ENCODE measurements around the gene CSF3R. TPM values are rescaled to one million over a fixed set of nuclear protein-coding genes. Genes with fewer than 3 reads are reported as not detected.

The CSF3R gene
- total and polyA plus RNA-seq, 2 of the 4 experiments (the other 2 are of a cell fraction) = not detected

- no peak overlapping the region for H2BK5ac ChIP-seq (ENCODE audit: low read depth, low read length, poor library complexity, severe bottlenecking)
- no peak overlapping the region for H3K56ac ChIP-seq (ENCODE audit: extremely low read depth, insufficient read depth, low read length)
- in situ Hi-C loops (cut with MboI; ENCODE audit: low sequenced_read_pairs) = no loop called here
- ChIA-PET POLR2A (ENCODE audit: unreplicated experiment) (no interaction called here), CTCF (no interaction called here)
- H3K4me2 ChIP-seq (ENCODE audit: low read depth, low read length) = no peak overlapping the region
- ATAC-seq (ENCODE audit: low read depth) = no peak
- dilution Hi-C loops (cut with HindIII; ENCODE audit: low sequenced_read_pairs, unreplicated experiment) = no loop called here
- H3K79me1 ChIP-seq (ENCODE audit: low read depth in 1 of 2, low read length in 2 of 2) = no peaks in the 10 kb centered on the region
- no peak overlapping the region for H2AFZ ChIP-seq (replicated peaks; ENCODE audit: low read length, poor library complexity)
- H4K91ac ChIP-seq (ENCODE audit: insufficient read depth, low read depth, low read length) = no peak overlapping the region
- intact Hi-C loops (cut with micrococcal nuclease) = no loop called here
- H4K5ac ChIP-seq (ENCODE audit: low read depth, low read length) = no peak overlapping the region
- H3K23ac ChIP-seq (ENCODE audit: low read depth, low read length) = no peak overlapping the region
- DNase-seq = no peak
- H3K27me3 ChIP-seq (ENCODE audit: control insufficient read depth, insufficient read depth, low read length) = peaks cover 32% of the 10 kb centered on the region
- no peak overlapping the region for H3K14ac ChIP-seq (replicated peaks; ENCODE audit: low read depth, low read length)
- no peaks in the 10 kb centered on the region for H3K9me1 ChIP-seq (ENCODE audit: insufficient read depth, low read length)
- no peaks in the 10 kb centered on the region for H3K9me3 ChIP-seq (ENCODE audit: control insufficient read depth, insufficient read depth, low read length)
- H3K27ac ChIP-seq (ENCODE audit: insufficient read depth, low read length) = no peak overlapping the region
- no peak for TF ChIP-seq RCOR1 (IDR thresholded peaks at IDR 0.05; ENCODE audit: insufficient replicate concordance, low read length)
- TF ChIP-seq ELK1 (IDR thresholded peaks at IDR 0.05; ENCODE audit: borderline replicate concordance, low read depth, low read length) = no peak
- TF ChIP-seq MXI1 (IDR thresholded peaks at IDR 0.05; ENCODE audit: borderline replicate concordance, low read depth, low read length) = no peak
- TF ChIP-seq USF2 (IDR thresholded peaks at IDR 0.05; ENCODE audit: low read depth, low read length) = no peak
- no peak for TF ChIP-seq CEBPB (IDR thresholded peaks at IDR 0.05; ENCODE audit: low read depth, low read length)
- TF ChIP-seq CTCF (conservative IDR thresholded peaks at IDR 0.05; ENCODE audit: low read depth, low read length) = no peak
- no peak for TF ChIP-seq MAFK (IDR thresholded peaks at IDR 0.05; ENCODE audit: low read depth, low read length)
- no peak for TF ChIP-seq SMC3 (IDR thresholded peaks at IDR 0.05; ENCODE audit: low read depth, low read length)
- TF ChIP-seq CHD1 (IDR thresholded peaks at IDR 0.05; ENCODE audit: low read depth, low read length) = no peak
- TF ChIP-seq RAD21 (IDR thresholded peaks at IDR 0.05; ENCODE audit: low read length) = no peak
- no peak for TF ChIP-seq RFX5 (IDR thresholded peaks at IDR 0.05; ENCODE audit: low read depth, low read length)
- TF ChIP-seq POLR2A (IDR thresholded peaks at IDR 0.05; ENCODE audit: low read depth, low read length) = no peak
- TF ChIP-seq MAZ (IDR thresholded peaks at IDR 0.05; ENCODE audit: borderline replicate concordance, low read depth, low read length) = no peak
- TF ChIP-seq BHLHE40 (IDR thresholded peaks at IDR 0.05; ENCODE audit: low read depth, low read length) = no peak
- no peak for TF ChIP-seq NFE2L2 (IDR thresholded peaks at IDR 0.05; ENCODE audit: low read depth, low read length)
- TF ChIP-seq FOS (IDR thresholded peaks at IDR 0.05; ENCODE audit: low read depth, low read length) = no peak
- no peak overlapping the region for H2AK5ac ChIP-seq (ENCODE audit: low read depth, low read length)
- no peak overlapping the region for H2AK9ac ChIP-seq (replicated peaks; ENCODE audit: low read depth, low read length, poor library complexity)
- H3K18ac ChIP-seq (ENCODE audit: low read depth, low read length) = no peak overlapping the region
- H4K8ac ChIP-seq (ENCODE audit: low read depth in 2 of 2, low read length in 2 of 2) = no peak overlapping the region
- H3K4me3 ChIP-seq (ENCODE audit: insufficient read depth, low read depth, low read length) = no peak overlapping the region
- no peaks in the 10 kb centered on the region for H4K20me1 ChIP-seq (ENCODE audit: insufficient read depth, low read length)
- H2BK15ac ChIP-seq (ENCODE audit: low read depth, low read length) = no peak overlapping the region
- no peaks in the 10 kb centered on the region for H3K4me1 ChIP-seq (ENCODE audit: control insufficient read depth, insufficient read depth, low read length)
- WGBS, 2 experiments (ENCODE audit: extremely low coverage in 2 of 2, insufficient read length in 1 of 2) = no CpG with 5 or more reads among the region's 5 CpGs
- no peak overlapping the region for H3K4ac ChIP-seq (ENCODE audit: low read depth, low read length)
- no peak overlapping the region for H3K9ac ChIP-seq (ENCODE audit: low read depth, low read length)
- no peak overlapping the region for H2BK120ac ChIP-seq (ENCODE audit: low read depth, low read length)
- H2BK20ac ChIP-seq (ENCODE audit: low read depth, low read length) = no peak overlapping the region
- no peaks in the 10 kb centered on the region for H3K36me3 ChIP-seq (ENCODE audit: control insufficient read depth, insufficient read depth, low read length)
- no TSS peak for BruUV-seq (replicated peaks)
These were observed 5.8 kb downstream of the CSF3R start for GRCh38 chr1:36476945-36477344.

All from IMR-90 (cell line).